H9 (cell line): ENCODE measurements around the gene SRRM2. TPM values are rescaled to one million over a fixed set of nuclear protein-coding genes. Genes with fewer than 3 reads are reported as not detected.

Experiments
- DNase-seq: peaks from one replicate; pipeline ENCODE4 v3.0.0-alpha.2; 2017
- H2AFZ ChIP-seq: one replicate; pipeline ENCODE4 v1.6.1; 2013; ENCODE audit warnings: mild to moderate bottlenecking, low read length, control low read depth, moderate library complexity
- H2AK5ac ChIP-seq: 2 replicates; pipeline ENCODE4 v1.6.1; 2013; ENCODE audit warnings: low read length, control low read depth, mixed read lengths; ENCODE audit not compliant: insufficient read length
- H2BK120ac ChIP-seq: one replicate; pipeline ENCODE4 v1.6.1; 2013; ENCODE audit warnings: low read depth, mild to moderate bottlenecking, low read length, control low read depth, inconsistent platforms; ENCODE audit not compliant: poor library complexity, severe bottlenecking
- H2BK12ac ChIP-seq: 2 replicates; pipeline ENCODE4 v1.6.1; 2013; ENCODE audit warnings: low read length, control low read depth, mixed read lengths, low read depth; ENCODE audit not compliant: insufficient read length
- H2BK15ac ChIP-seq: 2 replicates; pipeline ENCODE4 v1.6.1; 2013; ENCODE audit warnings: low read depth, low read length, control low read depth
- H2BK20ac ChIP-seq: one replicate; pipeline ENCODE4 v1.6.1; 2013; ENCODE audit warnings: low read depth, mild to moderate bottlenecking, low read length, control low read depth, inconsistent platforms; ENCODE audit not compliant: poor library complexity, severe bottlenecking
- H2BK5ac ChIP-seq: 2 replicates; pipeline ENCODE4 v1.6.1; 2013; ENCODE audit warnings: low read length, control low read depth, mixed read lengths; ENCODE audit not compliant: insufficient read length
- H3K14ac ChIP-seq: 2 replicates; pipeline ENCODE4 v1.6.1; 2013; ENCODE audit warnings: low read length, control low read depth; ENCODE audit not compliant: insufficient read depth
- H3K18ac ChIP-seq: 2 replicates; pipeline ENCODE4 v1.6.1; 2013; ENCODE audit warnings: low read depth, mild to moderate bottlenecking, mixed read lengths, low read length, control low read depth; ENCODE audit not compliant: insufficient read length
- H3K23ac ChIP-seq: 2 replicates; pipeline ENCODE4 v1.6.1; 2013; ENCODE audit warnings: low read length, control low read depth, mixed read lengths, low read depth; ENCODE audit not compliant: insufficient read length
- H3K23me2 ChIP-seq: 2 replicates; pipeline ENCODE4 v1.6.1; 2013; ENCODE audit warnings: low read depth, mild to moderate bottlenecking, mixed read lengths, low read length, control low read depth; ENCODE audit not compliant: insufficient read length, poor library complexity, severe bottlenecking
- H3K27ac ChIP-seq: 2 replicates; pipeline ENCODE4 v1.5.1; 2013; ENCODE audit warnings: low read length, control low read depth, mixed read lengths, low read depth; ENCODE audit not compliant: insufficient read length
- H3K27me3 ChIP-seq: 2 replicates; pipeline ENCODE4 v1.6.1; 2013; ENCODE audit warnings: low read length, control low read depth, inconsistent platforms; ENCODE audit not compliant: insufficient read depth
- H3K4ac ChIP-seq: 2 replicates; pipeline ENCODE4 v1.6.1; 2013; ENCODE audit warnings: low read depth, mild to moderate bottlenecking, control low read depth, inconsistent platforms, low read length, moderate library complexity
- H3K4me1 ChIP-seq: 2 replicates; pipeline ENCODE4 v1.6.1; 2013; ENCODE audit warnings: low read length, control low read depth, inconsistent platforms; ENCODE audit not compliant: insufficient read depth
- H3K4me2 ChIP-seq: 2 replicates; pipeline ENCODE4 v1.6.1; 2013; ENCODE audit warnings: low read length, control low read depth, mixed read lengths; ENCODE audit not compliant: insufficient read length, insufficient read depth
- H3K56ac ChIP-seq: 2 replicates; pipeline ENCODE4 v1.6.1; 2013; ENCODE audit warnings: low read depth, mild to moderate bottlenecking, mixed read lengths, low read length, control low read depth; ENCODE audit not compliant: insufficient read length
- H3K79me1 ChIP-seq: 2 replicates; pipeline ENCODE4 v1.6.1; 2013; ENCODE audit warnings: low read depth, mild to moderate bottlenecking, moderate library complexity, low read length, control low read depth, inconsistent platforms; ENCODE audit not compliant: insufficient read depth, poor library complexity, severe bottlenecking
- H3K79me2 ChIP-seq: 2 replicates; pipeline ENCODE4 v1.6.1; 2013; ENCODE audit warnings: low read length, control low read depth, inconsistent platforms; ENCODE audit not compliant: insufficient read depth
- H3K9ac ChIP-seq: 2 replicates; pipeline ENCODE4 v1.6.1; 2013; ENCODE audit warnings: low read length, control low read depth, mixed read lengths; ENCODE audit not compliant: insufficient read length; ENCODE audit errors: extremely low read depth
- H3K9me3 ChIP-seq: one replicate; pipeline ENCODE4 v1.6.1; 2013; ENCODE audit warnings: low read depth, low read length, inconsistent platforms; ENCODE audit not compliant: control insufficient read depth
- H3T11ph ChIP-seq: one replicate; pipeline ENCODE4 v1.6.1; 2013; ENCODE audit warnings: mild to moderate bottlenecking, low read length, control low read depth, inconsistent platforms
- H4K20me1 ChIP-seq: one replicate; pipeline ENCODE4 v1.6.1; 2013; ENCODE audit not compliant: control insufficient read depth, insufficient read length, insufficient read depth
- H4K5ac ChIP-seq: 2 replicates; pipeline ENCODE4 v1.6.1; 2013; ENCODE audit warnings: low read depth, mild to moderate bottlenecking, mixed read lengths, low read length, control low read depth; ENCODE audit not compliant: insufficient read length
- H4K8ac ChIP-seq: replicated peaks from 2 replicates; pipeline ENCODE4 v1.6.1; 2013; ENCODE audit warnings: low read length, control low read depth, mixed read lengths, low read depth; ENCODE audit not compliant: insufficient read length
- H4K91ac ChIP-seq: 2 replicates; pipeline ENCODE4 v1.6.1; 2013; ENCODE audit warnings: low read depth, mild to moderate bottlenecking, moderate library complexity, mixed read lengths, low read length, control low read depth; ENCODE audit not compliant: insufficient read length
- H3K27ac Mint-ChIP-seq, 3 experiments: 2 replicates in 2 of 3; 3 replicates in 1 of 3; pipeline ENCODE4 v1.8.0; 2020 to 2021; ENCODE audit warnings: mixed read lengths in 3 of 3, mild to moderate bottlenecking in 1 of 3, moderate library complexity in 1 of 3
- H3K27me3 Mint-ChIP-seq: 2 replicates; pipeline ENCODE4 v1.8.0; 2021; ENCODE audit warnings: low read depth, mild to moderate bottlenecking, moderate library complexity, mixed read lengths
- H3K36me3 Mint-ChIP-seq, 3 experiments: 2 replicates in 2 of 3; 3 replicates in 1 of 3; pipeline ENCODE4 v1.8.0; 2020 to 2021; ENCODE audit warnings: low read depth in 3 of 3, mixed read lengths in 3 of 3; ENCODE audit not compliant: insufficient read depth in 1 of 3
- H3K4me1 Mint-ChIP-seq, 2 experiments: 2 replicates each; pipeline ENCODE4 v1.8.0; 2020; ENCODE audit warnings: mixed read lengths in 2 of 2
- H3K4me3 Mint-ChIP-seq, 2 experiments: 2 replicates in 1 of 2; 3 replicates in 1 of 2; pipeline ENCODE4 v1.8.0; 2020 to 2021; ENCODE audit warnings: mild to moderate bottlenecking in 2 of 2, mixed read lengths in 2 of 2, moderate library complexity in 1 of 2
- H3K9me3 Mint-ChIP-seq, 2 experiments: 2 replicates in 1 of 2; 3 replicates in 1 of 2; pipeline ENCODE4 v1.8.0; 2020; ENCODE audit warnings: mild to moderate bottlenecking in 2 of 2, mixed read lengths in 2 of 2, moderate library complexity in 1 of 2
- WGBS: extraction: QIAGEN DNeasy Blood & Tissue Kit; methylation state at CpG from one replicate; pipeline ENCODE4 v1.1.7; 2013; ENCODE audit warnings: missing lambda C conversion rate, low lambda C conversion rate, mixed read lengths; ENCODE audit not compliant: insufficient read length; ENCODE audit errors: extremely low coverage; 5-methylcytosine and 5-hydroxymethylcytosine counted together
- total RNA-seq: library from RNA; stranded (reverse); gene quantifications from 2 replicates; pipeline ENCODE4 v1.2.1, GENCODE V29; 2021
- TF ChIP-seq, protein P1 (sequence below): fragments of 200-600 bp; sonication (generic); conservative IDR thresholded peaks from 3 replicates; pipeline ENCODE4 v1.8.0; 2021; ENCODE audit warnings: antibody characterized with exemption, mild to moderate bottlenecking

The SRRM2 gene
- total RNA-seq, 1 experiment from 2014 or later = 694 TPM

DNA sequence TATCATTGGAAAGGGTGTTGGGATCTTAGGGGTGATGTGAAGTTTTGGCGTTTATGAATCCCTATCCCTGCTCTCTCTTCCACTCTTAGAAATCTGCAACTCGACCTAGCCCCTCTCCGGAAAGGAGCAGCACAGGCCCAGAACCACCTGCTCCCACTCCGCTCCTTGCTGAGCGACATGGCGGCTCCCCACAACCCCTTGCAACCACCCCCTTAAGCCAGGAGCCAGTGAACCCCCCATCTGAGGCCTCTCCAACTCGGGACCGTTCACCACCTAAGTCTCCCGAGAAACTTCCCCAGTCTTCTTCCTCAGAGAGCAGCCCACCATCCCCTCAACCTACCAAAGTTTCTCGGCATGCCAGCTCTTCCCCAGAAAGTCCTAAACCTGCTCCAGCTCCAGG, 9.0 kb downstream of the SRRM2 start:
- Histone ChIP-seq H3K23ac (no peak overlapping the region), H3K56ac (no peak overlapping the region), H4K91ac (no peak overlapping the region), H3K79me1 (peaks cover 24% of the 10 kb centered on the region), H3K9me3 (no peaks in the 10 kb centered on the region), H3K79me2 (peaks cover 20% of the 10 kb centered on the region; the same call in 1 of the 2 replicates), H3K23me2 (no peaks in the 10 kb centered on the region), H3T11ph (no peak overlapping the region), H3K27ac (no peak overlapping the region), H2AK5ac (no peak overlapping the region), H3K9ac (no peak overlapping the region), H2BK5ac (no peak overlapping the region), H2AFZ (no peak overlapping the region), H3K27me3 (no peaks in the 10 kb centered on the region), H3K14ac (no peak overlapping the region), H4K20me1 (no peaks in the 10 kb centered on the region), H3K4me2 (no peak overlapping the region), H2BK120ac (no peak overlapping the region), H2BK12ac (no peak overlapping the region), H3K4me1 (no peaks in the 10 kb centered on the region), H4K8ac (no peak overlapping the region), H4K5ac (no peak overlapping the region), H3K4ac (no peak overlapping the region), H2BK15ac (no peak overlapping the region), H2BK20ac (no peak overlapping the region), H3K18ac (no peak overlapping the region)
- H3K27ac Mint-ChIP-seq = no peak overlapping the region; a peak in 1 of 7 replicates
- H3K36me3 Mint-ChIP-seq = peaks cover 100% of the 10 kb centered on the region in 3 experiments
- peak overlapping the region in 1 of 2 experiments; percentile 22; a peak in 1 of 5 replicates for H3K4me3 Mint-ChIP-seq
- WGBS = no CpG with 5 or more reads among the region's 10 CpGs
- H3K27me3 Mint-ChIP-seq = no peaks in the 10 kb centered on the region; the same call in 1 of the 2 replicates
- peaks cover 34 to 55% of the 10 kb centered on the region in 2 experiments for H3K9me3 Mint-ChIP-seq
- TF ChIP-seq, protein P1, sequence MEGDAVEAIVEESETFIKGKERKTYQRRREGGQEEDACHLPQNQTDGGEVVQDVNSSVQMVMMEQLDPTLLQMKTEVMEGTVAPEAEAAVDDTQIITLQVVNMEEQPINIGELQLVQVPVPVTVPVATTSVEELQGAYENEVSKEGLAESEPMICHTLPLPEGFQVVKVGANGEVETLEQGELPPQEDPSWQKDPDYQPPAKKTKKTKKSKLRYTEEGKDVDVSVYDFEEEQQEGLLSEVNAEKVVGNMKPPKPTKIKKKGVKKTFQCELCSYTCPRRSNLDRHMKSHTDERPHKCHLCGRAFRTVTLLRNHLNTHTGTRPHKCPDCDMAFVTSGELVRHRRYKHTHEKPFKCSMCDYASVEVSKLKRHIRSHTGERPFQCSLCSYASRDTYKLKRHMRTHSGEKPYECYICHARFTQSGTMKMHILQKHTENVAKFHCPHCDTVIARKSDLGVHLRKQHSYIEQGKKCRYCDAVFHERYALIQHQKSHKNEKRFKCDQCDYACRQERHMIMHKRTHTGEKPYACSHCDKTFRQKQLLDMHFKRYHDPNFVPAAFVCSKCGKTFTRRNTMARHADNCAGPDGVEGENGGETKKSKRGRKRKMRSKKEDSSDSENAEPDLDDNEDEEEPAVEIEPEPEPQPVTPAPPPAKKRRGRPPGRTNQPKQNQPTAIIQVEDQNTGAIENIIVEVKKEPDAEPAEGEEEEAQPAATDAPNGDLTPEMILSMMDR = no peak
- DNase-seq = no peak
- H3K4me1 Mint-ChIP-seq = peaks cover 4% of the 10 kb centered on the region in 2 experiments; a peak in 1 of 4 replicates
